GM15510 (cell line): Measurements from ENCODE around the gene C2CD4C.

Experiments used
- POLR2A ChIP-seq: IDR thresholded peaks from 3 replicates; pipeline ENCODE4 v1.6.1; 2011; ENCODE audit warnings: borderline replicate concordance; ENCODE audit not compliant: insufficient read length; ENCODE audit errors: extremely low read depth

The C2CD4C gene

GRCh38 chr19:383040-383439, 25.9 kb downstream of the C2CD4C start:
- no peak for TF ChIP-seq POLR2A

GRCh38 chr19:379796-380195, 29.2 kb downstream of the C2CD4C start:
- no peak for TF ChIP-seq POLR2A

GRCh38 chr19:378706-379105, 30.2 kb downstream of the C2CD4C start:
- TF ChIP-seq POLR2A, result no peak

GRCh38 chr19:377801-378581, 31.0 kb downstream of the C2CD4C start:
- TF ChIP-seq POLR2A, result no peak

- no peak for TF ChIP-seq POLR2A
These were observed 32.9 kb downstream of the C2CD4C start for GRCh38 chr19:376111-376470.

GRCh38 chr19:375395-376110, 33.4 kb downstream of the C2CD4C start:
- no peak for TF ChIP-seq POLR2A

GRCh38 chr19:374886-375235, 34.1 kb downstream of the C2CD4C start:
- no peak for TF ChIP-seq POLR2A

GRCh38 chr19:374183-374885, 34.6 kb downstream of the C2CD4C start:
- no peak for TF ChIP-seq POLR2A

GRCh38 chr19:373391-374182, 35.4 kb downstream of the C2CD4C start:
- TF ChIP-seq POLR2A, result no peak

- TF ChIP-seq POLR2A, result no peak
These were observed 36.5 kb downstream of the C2CD4C start for GRCh38 chr19:372306-372890.

GRCh38 chr19:371501-372168, 37.3 kb downstream of the C2CD4C start:
- TF ChIP-seq POLR2A, result no peak

GRCh38 chr19:370641-371330, 38.2 kb downstream of the C2CD4C start:
- no peak for TF ChIP-seq POLR2A

- TF ChIP-seq POLR2A, result no peak
These were observed 39.1 kb downstream of the C2CD4C start for GRCh38 chr19:369876-370275.

- no peak for TF ChIP-seq POLR2A
These were observed 39.7 kb downstream of the C2CD4C start for GRCh38 chr19:369256-369655.

- no peak for TF ChIP-seq POLR2A
These were observed 40.3 kb downstream of the C2CD4C start for GRCh38 chr19:368630-369024.
